HFFc6 (cell line): ENCODE measurements around the gene MIS18A. TPM values are rescaled to one million over a fixed set of nuclear protein-coding genes. Genes with fewer than 3 reads are reported as not detected.
A peak's percentile ranks its signal among the peaks of the same experiment; 100 is the strongest.
"Not testable (repeated sequence)": the region's sequence is repeated elsewhere in the genome, so short reads cannot be mapped to it uniquely, and the experiment has no call there.

ENCODE experiments used
- DNase-seq: peaks from one replicate; pipeline ENCODE4 v3.0.0-alpha.2; 2018
- H3K27ac Mint-ChIP-seq: 2 replicates; pipeline ENCODE4 v1.8.0; 2020; ENCODE audit warnings: mild to moderate bottlenecking, mixed read lengths
- H3K27me3 Mint-ChIP-seq: 2 replicates; pipeline ENCODE4 v1.8.0; 2021; ENCODE audit warnings: mild to moderate bottlenecking, moderate library complexity, mixed read lengths; ENCODE audit not compliant: insufficient read depth
- H3K36me3 Mint-ChIP-seq: 2 replicates; pipeline ENCODE4 v1.8.0; 2021; ENCODE audit warnings: low read depth, mixed read lengths
- H3K4me1 Mint-ChIP-seq: 2 replicates; pipeline ENCODE4 v1.8.0; 2020; ENCODE audit warnings: low read depth, mixed read lengths
- H3K4me3 Mint-ChIP-seq: 2 replicates; pipeline ENCODE4 v1.8.0; 2020; ENCODE audit warnings: mild to moderate bottlenecking, moderate library complexity, mixed read lengths
- H3K9me3 Mint-ChIP-seq: 2 replicates; pipeline ENCODE4 v1.8.0; 2020; ENCODE audit warnings: mild to moderate bottlenecking, mixed read lengths
- CTCF ChIP-seq: fragments of 200-600 bp; sonication (generic); IDR thresholded peaks from 2 replicates; pipeline ENCODE4 v1.5.0; 2021; ENCODE audit warnings: antibody characterized with exemption, mild to moderate bottlenecking
- total RNA-seq, 6 experiments: library from RNA; stranded (reverse); fragmentation: NEBNext Ultra II Directional; extraction: Animal tissue kit (Norgen Biotek cat#: 25700); gene quantifications; 2 replicates in 1 of 6; 3 replicates in 5 of 6; pipeline ENCODE4 v1.2.3, GENCODE V29; 2021

Gene MIS18A
- total RNA-seq, 6 experiments from 2014 or later, result 8.6 to 17.4 (median 14.9) TPM

- H3K27ac Mint-ChIP-seq, result no peak overlapping the region
- no peaks in the 10 kb centered on the region for H3K4me1 Mint-ChIP-seq
- no peak for DNase-seq
- no peaks in the 10 kb centered on the region for H3K9me3 Mint-ChIP-seq
- peaks cover 18% of the 10 kb centered on the region for H3K36me3 Mint-ChIP-seq
- TF ChIP-seq CTCF, result no peak
- no peak overlapping the region for H3K4me3 Mint-ChIP-seq
- no peaks in the 10 kb centered on the region for H3K27me3 Mint-ChIP-seq
Observed at GRCh38 chr21:32311621-32312020, 32.8 kb upstream of the MIS18A start.

- peaks cover 21% of the 10 kb centered on the region for H3K36me3 Mint-ChIP-seq
- H3K27ac Mint-ChIP-seq, H3K4me3 Mint-ChIP-seq, H3K27me3 Mint-ChIP-seq, H3K9me3 Mint-ChIP-seq, DNase-seq, H3K4me1 Mint-ChIP-seq: not testable (repeated sequence)
Observed at GRCh38 chr21:32310976-32311375, 32.1 kb upstream of the MIS18A start.

GRCh38 chr21:32309906-32310460, 31.1 kb upstream of the MIS18A start:
- H3K27ac Mint-ChIP-seq, result no peak overlapping the region
- no peak for DNase-seq
- no peak for TF ChIP-seq CTCF
- H3K4me1 Mint-ChIP-seq, result no peaks in the 10 kb centered on the region
- no peaks in the 10 kb centered on the region for H3K9me3 Mint-ChIP-seq
- no peak overlapping the region for H3K4me3 Mint-ChIP-seq
- H3K27me3 Mint-ChIP-seq, result no peaks in the 10 kb centered on the region
- peaks cover 27% of the 10 kb centered on the region for H3K36me3 Mint-ChIP-seq

- Mint-ChIP-seq H3K9me3 (no peaks in the 10 kb centered on the region), H3K27me3 (peaks cover 2% of the 10 kb centered on the region; the same call in 1 of the 2 replicates), H3K27ac (no peak overlapping the region), H3K4me3 (no peak overlapping the region), H3K4me1 (no peaks in the 10 kb centered on the region), H3K36me3 (peaks cover 26% of the 10 kb centered on the region)
- no peak for TF ChIP-seq CTCF
- DNase-seq, result no peak
Observed at GRCh38 chr21:32308696-32309095, 29.8 kb upstream of the MIS18A start.

- no peak overlapping the region for H3K27ac Mint-ChIP-seq
- no peaks in the 10 kb centered on the region for H3K4me1 Mint-ChIP-seq
- peaks cover 2% of the 10 kb centered on the region; the same call in 1 of the 2 replicates for H3K27me3 Mint-ChIP-seq
- H3K9me3 Mint-ChIP-seq, result no peaks in the 10 kb centered on the region
- no peak overlapping the region for H3K4me3 Mint-ChIP-seq
- H3K36me3 Mint-ChIP-seq, result peaks cover 20% of the 10 kb centered on the region
- no peak for DNase-seq
- no peak for TF ChIP-seq CTCF
Observed at GRCh38 chr21:32307706-32308105, 28.9 kb upstream of the MIS18A start.

- H3K4me3 Mint-ChIP-seq, result no peak overlapping the region
- H3K27ac Mint-ChIP-seq, result no peak overlapping the region; the same call in 1 of the 2 replicates
- no peaks in the 10 kb centered on the region for H3K9me3 Mint-ChIP-seq
- peak; percentile 47 for TF ChIP-seq CTCF
- H3K4me1 Mint-ChIP-seq, result no peaks in the 10 kb centered on the region
- peaks cover 22% of the 10 kb centered on the region for H3K36me3 Mint-ChIP-seq
- no peak for DNase-seq
- H3K27me3 Mint-ChIP-seq, result peaks cover 2% of the 10 kb centered on the region; the same call in 1 of the 2 replicates
Observed at GRCh38 chr21:32306021-32306780, 27.4 kb upstream of the MIS18A start.
